ENCODE data around the gene KDM4C.
"Not testable (repeated sequence)": the region's sequence is repeated elsewhere in the genome, so short reads cannot be mapped to it uniquely, and the experiment has no call there.

Gene KDM4C

DNA sequence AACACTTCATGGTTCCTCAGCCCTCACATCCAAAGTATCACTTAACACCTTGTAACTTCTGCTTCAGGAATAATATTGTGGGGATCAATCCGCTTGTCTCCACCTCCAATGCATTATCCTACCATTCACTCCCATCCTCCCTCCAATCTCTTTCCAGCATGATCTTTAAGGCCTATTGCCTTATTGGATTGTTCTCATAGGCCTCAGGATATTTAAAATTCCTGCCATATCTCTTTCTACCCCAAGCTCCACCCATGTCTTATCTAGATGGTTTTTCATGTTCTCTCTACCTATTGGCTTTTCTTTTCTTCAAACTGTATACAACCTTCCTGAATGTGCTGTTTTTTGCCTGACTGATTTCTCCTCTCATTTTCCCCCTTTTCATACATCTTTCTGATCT lies 7.2 kb downstream of the KDM4C start:
- DNase-seq, result no peak

GRCh38 chr9:6765396-6765795 lies 7.6 kb downstream of the KDM4C start:
- no peak for DNase-seq

DNA sequence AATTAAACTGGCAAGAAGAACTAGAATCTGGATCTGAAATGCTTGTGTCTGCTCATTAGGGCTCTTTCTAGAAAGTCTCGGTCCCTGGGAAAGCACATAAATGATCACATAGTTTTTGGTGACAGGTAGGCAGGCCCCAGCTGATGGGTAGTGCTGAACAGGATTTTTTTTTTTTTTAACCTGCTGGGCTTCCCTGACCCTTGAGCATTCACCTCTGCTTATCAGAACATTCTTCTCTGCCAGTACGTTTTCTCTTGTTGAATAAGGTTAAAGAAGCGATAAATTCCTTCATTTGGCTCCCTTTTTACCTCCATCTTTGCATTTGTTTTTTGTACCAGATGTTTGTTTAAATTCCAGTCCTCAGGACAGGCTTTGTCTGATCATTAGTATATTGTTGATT lies 8.8 kb downstream of the KDM4C start:
- no peak for DNase-seq

GRCh38 chr9:6768587-6768986 lies 10.8 kb downstream of the KDM4C start:
- DNase-seq, result not testable (repeated sequence)

GRCh38 chr9:6771722-6772121 lies 13.9 kb downstream of the KDM4C start:
- DNase-seq, result no peak

DNA sequence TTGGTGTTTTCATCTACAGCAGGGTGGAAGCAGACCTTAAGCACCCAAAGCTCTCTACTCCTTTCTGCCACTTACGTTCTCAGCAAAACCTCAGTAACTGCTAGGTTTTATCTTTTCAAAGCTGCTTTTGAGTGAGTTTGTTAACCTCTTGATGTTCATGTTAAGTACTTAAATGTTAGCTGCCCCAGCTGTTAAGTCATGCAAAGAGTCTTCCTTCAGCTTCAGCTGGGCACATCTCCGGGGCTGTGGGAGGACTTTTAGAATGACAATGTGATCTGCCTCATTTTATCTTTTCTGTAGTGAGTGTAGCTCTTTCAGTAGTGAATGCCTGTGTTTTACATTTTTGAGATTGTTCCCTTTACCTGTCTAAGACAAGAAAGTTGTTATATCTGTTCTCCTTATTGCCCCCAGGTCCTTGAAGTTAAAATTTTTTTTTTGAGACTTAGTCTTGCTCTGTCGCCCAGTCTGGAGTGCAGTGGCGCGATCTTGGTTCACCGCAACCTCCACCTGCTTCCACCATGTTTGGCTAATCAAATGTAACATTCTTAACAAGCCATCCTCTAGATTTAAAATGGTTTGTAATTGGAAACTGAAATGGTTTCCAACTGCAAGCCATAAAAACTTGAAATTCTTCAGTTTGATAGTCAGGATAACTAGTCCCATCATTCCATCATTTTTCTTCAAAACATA lies 19.6 kb downstream of the KDM4C start:
- DNase-seq, result no peak

GRCh38 chr9:6779417-6780241 lies 21.9 kb downstream of the KDM4C start:
- DNase-seq, result no peak

GRCh38 chr9:6780690-6781089 lies 22.9 kb downstream of the KDM4C start:
- DNase-seq, result no peak

- no peak for DNase-seq
Measured at GRCh38 chr9:6781476-6781875, 23.7 kb downstream of the KDM4C start.

DNA sequence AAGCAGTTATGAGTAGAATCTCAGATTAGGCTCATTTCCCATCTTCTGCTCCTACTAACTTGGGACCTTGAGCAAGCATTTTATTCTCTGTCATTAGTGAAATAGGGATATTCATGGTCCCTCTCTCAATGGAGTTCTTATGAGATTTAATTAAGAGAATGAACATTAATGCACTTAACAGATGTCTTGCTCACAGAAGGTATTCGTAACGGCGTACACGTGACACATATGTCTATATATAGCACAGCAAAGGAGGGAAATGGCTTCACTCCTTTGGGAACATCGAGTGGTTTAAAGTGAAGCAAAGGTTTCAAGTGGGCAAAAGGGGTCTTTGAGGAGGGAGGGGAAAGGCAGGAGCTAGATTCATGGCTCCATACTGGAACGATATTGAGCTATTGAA lies 24.6 kb downstream of the KDM4C start:
- no peak for DNase-seq

DNA sequence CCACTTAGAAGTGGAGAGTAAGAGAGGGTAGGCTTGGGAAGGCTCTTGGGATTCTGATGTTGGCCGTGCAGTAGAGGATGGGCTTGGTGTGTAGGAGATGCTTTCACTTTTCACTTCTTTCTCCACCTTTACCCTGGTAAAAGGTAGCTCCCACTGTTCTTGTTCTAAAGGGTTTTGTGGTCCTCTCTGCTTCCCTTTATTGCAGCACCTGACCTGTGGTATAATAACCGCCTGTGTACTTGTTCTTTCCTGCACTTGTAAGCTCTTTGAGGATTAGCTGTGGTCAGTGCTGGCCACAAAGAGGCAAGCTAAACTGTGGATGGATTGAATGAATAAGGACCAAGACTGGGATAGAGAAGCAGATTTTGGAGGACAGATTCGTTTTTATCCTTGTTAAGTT lies 25.2 kb downstream of the KDM4C start:
- DNase-seq, result no peak

DNA sequence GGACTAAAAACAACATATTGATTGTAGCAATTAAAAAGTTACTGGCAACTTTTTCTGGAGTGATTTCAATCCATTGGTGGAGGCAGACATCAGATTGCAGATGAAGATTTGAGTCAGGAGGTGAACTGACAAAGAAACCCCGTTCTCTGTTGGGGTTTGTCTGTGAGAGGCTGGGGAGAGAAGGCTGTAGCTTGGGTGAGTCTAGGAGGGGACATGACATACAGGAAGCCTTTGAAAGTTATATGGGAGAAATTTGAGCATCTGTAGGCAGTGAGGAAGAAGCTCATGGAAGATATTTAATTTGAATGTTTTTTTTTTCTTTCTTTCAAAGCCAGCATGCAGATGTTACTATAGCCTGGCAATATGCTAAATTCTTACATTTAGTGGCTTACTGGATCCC lies 26.0 kb downstream of the KDM4C start:
- no peak for DNase-seq

GRCh38 chr9:6785682-6786081 lies 27.9 kb downstream of the KDM4C start:
- no peak for DNase-seq

- no peak for DNase-seq
Measured at GRCh38 chr9:6787793-6788161, 30.0 kb downstream of the KDM4C start.

DNA sequence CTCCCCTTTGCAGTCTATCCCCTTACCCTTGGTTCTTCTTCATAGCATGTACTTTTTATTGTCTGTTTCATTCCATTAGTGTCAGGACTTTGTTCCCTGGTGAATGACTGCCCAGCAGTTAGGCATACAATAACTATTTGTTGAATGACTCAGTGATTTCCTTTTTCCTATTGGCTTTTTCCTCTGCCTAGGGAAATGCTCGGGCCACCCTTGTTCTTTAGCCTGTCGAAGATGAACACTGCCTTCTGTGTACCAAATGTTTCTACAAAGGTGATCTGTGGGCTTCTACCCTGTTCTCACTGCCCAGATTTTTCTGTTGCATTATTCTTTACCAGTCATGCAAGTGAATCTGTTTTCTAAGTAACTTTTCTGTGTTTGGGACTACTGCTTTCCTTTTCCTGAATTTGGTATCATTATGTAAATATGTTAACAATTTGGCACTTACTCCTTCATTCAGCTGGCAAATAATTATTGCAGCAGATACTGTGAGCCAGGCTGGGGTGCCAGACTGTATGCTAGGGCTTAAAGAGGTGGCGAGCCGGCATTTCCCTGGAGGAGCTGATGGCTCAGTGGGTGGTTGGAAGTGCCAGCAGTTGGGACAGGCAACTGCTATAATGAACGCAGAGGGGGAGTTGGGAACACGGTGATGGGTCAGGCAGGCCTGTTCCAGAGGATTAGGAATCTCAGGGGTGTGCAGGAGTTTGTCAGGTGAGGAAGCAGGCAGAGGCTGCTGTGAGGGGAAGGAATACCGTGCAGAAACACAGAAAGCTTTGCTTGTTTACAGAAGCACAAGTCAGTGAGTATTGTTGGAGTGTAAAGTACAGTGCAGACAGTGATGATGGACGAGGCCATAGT lies 30.6 kb downstream of the KDM4C start:
- DNase-seq, result no peak

- DNase-seq, result not testable (repeated sequence)
Measured at GRCh38 chr9:6789017-6789338, 31.2 kb downstream of the KDM4C start.

GRCh38 chr9:6790866-6791265 lies 33.1 kb downstream of the KDM4C start:
- no peak for DNase-seq

DNA sequence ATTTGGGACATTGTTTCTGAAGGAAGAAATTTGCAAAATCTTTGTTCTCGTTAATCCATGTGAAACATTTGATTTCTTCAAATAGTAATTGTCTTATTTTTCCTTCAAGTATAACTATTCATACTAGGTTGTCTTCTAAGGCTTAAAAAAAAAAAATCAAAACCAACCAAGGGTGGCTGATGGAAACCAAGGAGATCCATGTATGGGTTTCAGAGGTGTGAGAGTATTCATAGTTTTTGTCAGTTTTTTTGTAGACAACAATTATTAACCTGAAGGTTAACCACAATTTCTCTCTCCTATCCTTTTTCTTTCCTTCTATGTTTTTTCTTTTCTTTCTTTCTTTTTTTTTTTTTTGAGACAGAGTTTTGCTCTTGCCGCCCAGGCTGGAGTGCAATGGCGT lies 35.4 kb downstream of the KDM4C start:
- no peak for DNase-seq

DNA sequence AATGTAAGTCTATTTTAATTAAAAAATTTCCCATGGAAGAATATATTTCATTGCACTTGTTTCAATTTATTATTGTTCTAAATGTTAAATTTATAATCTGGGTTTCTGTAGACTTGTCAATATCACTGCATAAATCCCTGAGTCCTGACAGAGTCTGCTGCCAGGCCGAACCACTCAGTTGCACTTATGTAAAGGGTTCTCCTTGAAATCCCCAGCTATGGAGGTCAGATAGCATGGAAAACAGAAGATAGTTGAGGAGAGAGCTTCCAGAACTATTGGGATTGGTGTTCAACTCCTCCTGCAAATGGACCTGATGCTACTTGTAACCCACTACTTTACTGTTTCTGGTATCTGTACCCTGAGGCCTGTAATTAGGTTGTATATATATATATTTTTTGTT lies 37.2 kb downstream of the KDM4C start:
- no peak for DNase-seq

DNA sequence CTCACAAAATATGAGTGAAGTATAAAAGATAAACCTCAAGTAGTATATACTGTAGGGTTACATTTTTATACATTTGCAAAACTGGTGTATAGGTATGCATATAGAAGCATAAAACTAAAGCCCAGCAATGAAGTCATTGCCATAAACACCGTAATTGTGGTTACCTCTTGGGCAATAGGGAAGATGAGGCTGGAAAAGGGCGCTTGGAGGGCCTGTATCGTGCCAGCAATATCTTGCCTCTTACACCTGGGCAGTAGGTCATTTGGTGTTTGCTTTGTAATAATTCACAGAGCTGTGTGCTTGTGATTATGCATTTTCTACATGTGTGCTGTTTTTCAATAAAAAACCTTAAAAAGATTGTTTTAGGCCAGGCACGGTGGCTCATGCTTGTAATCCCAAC lies 45.2 kb downstream of the KDM4C start:
- DNase-seq, result no peak

- no peak for DNase-seq
Measured at GRCh38 chr9:6805532-6805931, 47.8 kb downstream of the KDM4C start.

GRCh38 chr9:6806318-6806717 lies 48.5 kb downstream of the KDM4C start:
- not testable (repeated sequence) for DNase-seq

- not testable (repeated sequence) for DNase-seq
Measured at GRCh38 chr9:6807669-6808068, 49.9 kb downstream of the KDM4C start.

GRCh38 chr9:6811436-6811835 lies 53.7 kb downstream of the KDM4C start:
- DNase-seq, result no peak
